BLaER1 (cell line): Measurements from ENCODE around the gene MAPRE2.
A peak's percentile ranks its signal among the peaks of the same experiment; 100 is the strongest.

ENCODE experiments used
- H3K27ac ChIP-seq: shearing (Covaris generic); formaldehyde crosslinking; 2 replicates; pipeline ENCODE4 v1.8.1; 2022
- H3K27me3 ChIP-seq: shearing (Covaris generic); formaldehyde crosslinking; 2 replicates; pipeline ENCODE4 v1.8.1; 2022
- H3K36me3 ChIP-seq: shearing (Covaris generic); formaldehyde crosslinking; 2 replicates; pipeline ENCODE4 v1.8.1; 2022
- H3K4me1 ChIP-seq: shearing (Covaris generic); formaldehyde crosslinking; 2 replicates; pipeline ENCODE4 v1.8.1; 2022
- H3K4me2 ChIP-seq: shearing (Covaris generic); formaldehyde crosslinking; 2 replicates; pipeline ENCODE4 v1.8.1; 2022
- H3K4me3 ChIP-seq: shearing (Covaris generic); formaldehyde crosslinking; 2 replicates; pipeline ENCODE4 v1.8.1; 2022
- H3K9ac ChIP-seq: shearing (Covaris generic); formaldehyde crosslinking; 2 replicates; pipeline ENCODE4 v1.8.1; 2022
- H3K9me3 ChIP-seq: shearing (Covaris generic); formaldehyde crosslinking; 2 replicates; pipeline ENCODE4 v1.8.1; 2022
- H4K20me1 ChIP-seq: shearing (Covaris generic); formaldehyde crosslinking; 2 replicates; pipeline ENCODE4 v1.8.1; 2022
- Cebpa-rat ChIP-seq: shearing (Covaris generic); IDR thresholded peaks from 2 replicates; pipeline ENCODE4 v1.8.1; 2022

Gene MAPRE2

GRCh38 chr18:35040988-35041814, at the start of gene MAPRE2:
Gene MAPRE2 (plus strand): TSS chr18:35041413. CDS start chr18:35041540, 127 bp downstream.
- H4K20me1 ChIP-seq, result peaks cover 45% of the 10 kb centered on the region
- no peaks in the 10 kb centered on the region for H3K36me3 ChIP-seq
- peak within 1 kb of the TSS; percentile 88 for H3K4me2 ChIP-seq
- peaks cover 74% of the 10 kb centered on the region for H3K4me1 ChIP-seq
- peak within 1 kb of the TSS; percentile 92 for H3K27ac ChIP-seq
- H3K27me3 ChIP-seq, result no peaks in the 10 kb centered on the region
- no peak for TF ChIP-seq Cebpa-rat
- H3K9ac ChIP-seq, result peak within 1 kb of the TSS; percentile 90
- H3K9me3 ChIP-seq, result no peaks in the 10 kb centered on the region
- peak within 1 kb of the TSS; percentile 95 for H3K4me3 ChIP-seq

GRCh38 chr18:34991561-34991960, 49.7 kb upstream of the MAPRE2 start:
- Histone ChIP-seq H4K20me1 (no peaks in the 10 kb centered on the region), H3K36me3 (0 out of 2 replicates have a peak, but pooled peaks cover 10% of the 10 kb centered on the region), H3K27me3 (no peaks in the 10 kb centered on the region), H3K9ac (no peak overlapping the region), H3K4me1 (peaks cover 33% of the 10 kb centered on the region), H3K9me3 (peaks cover 13% of the 10 kb centered on the region), H3K27ac (no peak overlapping the region), H3K4me3 (no peak overlapping the region), H3K4me2 (no peak overlapping the region)
- no peak for TF ChIP-seq Cebpa-rat

GRCh38 chr18:34993289-34993688, 47.9 kb upstream of the MAPRE2 start:
- Histone ChIP-seq H3K27me3 (no peaks in the 10 kb centered on the region), H3K27ac (no peak overlapping the region), H3K9me3 (peaks cover 13% of the 10 kb centered on the region), H3K36me3 (0 out of 2 replicates have a peak, but pooled peaks cover 10% of the 10 kb centered on the region), H4K20me1 (no peaks in the 10 kb centered on the region), H3K4me3 (no peak overlapping the region), H3K9ac (no peak overlapping the region), H3K4me1 (peaks cover 33% of the 10 kb centered on the region), H3K4me2 (peak overlapping the region; percentile 46)
- TF ChIP-seq Cebpa-rat, result no peak

DNA sequence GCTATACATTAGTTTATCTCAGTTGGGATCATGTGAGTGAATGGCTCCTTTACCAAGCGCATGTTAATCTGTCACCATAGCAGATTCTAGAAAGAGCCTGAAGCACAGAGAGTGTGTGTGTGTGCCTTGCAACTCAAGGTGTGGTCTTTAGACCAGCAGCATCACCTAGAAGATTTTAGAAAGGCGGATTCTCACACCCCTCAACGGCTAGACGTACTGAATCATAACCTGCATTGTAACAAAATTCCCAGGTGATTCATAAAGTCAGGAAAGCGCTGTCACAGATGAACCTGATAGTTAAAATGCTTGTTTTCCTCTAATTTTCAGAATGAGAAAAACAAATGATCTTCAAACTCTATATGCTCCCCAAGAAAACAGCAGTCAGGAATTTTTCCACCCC, 45.5 kb upstream of the MAPRE2 start:
- Histone ChIP-seq H3K4me2 (no peak overlapping the region), H3K27me3 (no peaks in the 10 kb centered on the region), H3K9ac (no peak overlapping the region), H3K27ac (no peak overlapping the region), H4K20me1 (no peaks in the 10 kb centered on the region), H3K4me1 (peaks cover 25% of the 10 kb centered on the region), H3K36me3 (0 out of 2 replicates have a peak, but pooled peaks cover 10% of the 10 kb centered on the region), H3K4me3 (no peak overlapping the region), H3K9me3 (peaks cover 13% of the 10 kb centered on the region)
- TF ChIP-seq Cebpa-rat, result no peak

- no peak overlapping the region for H3K27ac ChIP-seq
- H3K27me3 ChIP-seq, result no peaks in the 10 kb centered on the region
- 0 out of 2 replicates have a peak, but pooled peaks cover 10% of the 10 kb centered on the region for H3K36me3 ChIP-seq
- TF ChIP-seq Cebpa-rat, result no peak
- no peak overlapping the region for H3K4me2 ChIP-seq
- no peak overlapping the region for H3K4me3 ChIP-seq
- no peak overlapping the region for H3K9ac ChIP-seq
- H4K20me1 ChIP-seq, result no peaks in the 10 kb centered on the region
- peaks cover 11% of the 10 kb centered on the region for H3K4me1 ChIP-seq
- H3K9me3 ChIP-seq, result peaks cover 13% of the 10 kb centered on the region
These were observed 42.6 kb upstream of the MAPRE2 start for GRCh38 chr18:34998661-34999060.

- Histone ChIP-seq H3K9me3 (peaks cover 13% of the 10 kb centered on the region), H3K9ac (no peak overlapping the region), H3K4me3 (no peak overlapping the region), H4K20me1 (no peaks in the 10 kb centered on the region), H3K4me2 (no peak overlapping the region), H3K4me1 (no peaks in the 10 kb centered on the region; the same call in 1 of the 2 replicates), H3K36me3 (0 out of 2 replicates have a peak, but pooled peaks cover 9% of the 10 kb centered on the region), H3K27ac (no peak overlapping the region), H3K27me3 (no peaks in the 10 kb centered on the region)
- no peak for TF ChIP-seq Cebpa-rat
These were observed 41.4 kb upstream of the MAPRE2 start for GRCh38 chr18:34999756-35000289.

DNA sequence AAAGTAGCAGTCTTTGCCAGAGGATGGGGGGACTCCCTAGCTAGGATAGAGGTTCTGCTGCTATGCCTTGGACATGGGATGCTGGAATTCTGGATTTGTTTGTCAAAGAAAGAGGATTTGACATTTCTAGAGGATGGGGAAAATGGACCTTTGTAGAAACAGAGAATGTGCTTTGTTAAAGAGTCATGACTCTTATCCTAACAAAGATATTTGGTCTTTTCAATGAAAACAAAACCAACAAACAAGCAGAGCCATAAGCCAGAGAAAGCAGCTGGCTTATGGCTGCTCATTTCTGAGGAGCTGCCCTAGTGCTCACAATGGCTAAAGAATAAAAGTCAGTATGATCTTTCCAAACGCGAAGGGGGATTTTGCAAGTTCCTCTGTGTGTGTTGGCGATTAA, 40.8 kb upstream of the MAPRE2 start:
- Histone ChIP-seq H3K27ac (no peak overlapping the region), H3K4me2 (no peak overlapping the region), H3K4me3 (no peak overlapping the region), H4K20me1 (no peaks in the 10 kb centered on the region), H3K9ac (no peak overlapping the region), H3K36me3 (0 out of 2 replicates have a peak, but pooled peaks cover 3% of the 10 kb centered on the region), H3K4me1 (no peaks in the 10 kb centered on the region), H3K27me3 (no peaks in the 10 kb centered on the region), H3K9me3 (peaks cover 11% of the 10 kb centered on the region)
- no peak for TF ChIP-seq Cebpa-rat

- Histone ChIP-seq H3K27me3 (no peaks in the 10 kb centered on the region), H3K4me3 (no peak overlapping the region), H3K4me1 (no peaks in the 10 kb centered on the region), H3K27ac (no peak overlapping the region), H3K4me2 (no peak overlapping the region), H3K9me3 (no peaks in the 10 kb centered on the region), H3K36me3 (no peaks in the 10 kb centered on the region), H4K20me1 (no peaks in the 10 kb centered on the region), H3K9ac (no peak overlapping the region)
- TF ChIP-seq Cebpa-rat, result no peak
These were observed 39.1 kb upstream of the MAPRE2 start for GRCh38 chr18:35002120-35002519.

DNA sequence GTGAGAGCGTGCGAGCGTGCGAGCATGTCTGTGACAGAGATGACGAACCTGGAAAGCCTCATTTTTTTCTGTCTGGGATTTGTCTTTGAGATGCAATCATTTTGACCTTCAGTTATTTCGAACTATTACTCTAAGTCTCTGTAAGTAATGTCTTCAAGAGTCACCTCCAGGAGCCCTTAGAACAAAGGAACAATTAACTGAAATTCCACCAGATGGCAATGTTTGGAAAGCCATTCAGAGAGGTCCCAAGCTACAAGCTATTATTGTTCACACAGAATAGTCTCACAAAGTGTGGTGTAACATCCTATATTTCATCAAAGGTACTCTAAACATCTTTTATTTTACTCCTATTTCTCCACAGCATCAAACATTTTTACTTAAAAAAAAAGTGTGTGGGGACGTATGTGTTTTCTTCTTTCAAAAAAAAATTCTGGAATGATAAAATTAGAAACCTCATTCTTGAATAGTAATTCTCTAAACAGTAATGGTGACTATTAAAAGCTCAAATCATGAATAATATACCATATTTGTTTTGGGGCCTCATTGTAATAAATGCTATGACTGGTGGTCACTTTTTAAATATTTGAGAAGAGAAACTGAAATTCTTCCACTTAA, 35.1 kb upstream of the MAPRE2 start:
- Histone ChIP-seq H3K9me3 (no peaks in the 10 kb centered on the region), H3K27me3 (no peaks in the 10 kb centered on the region), H3K4me3 (no peak overlapping the region), H3K4me2 (no peak overlapping the region), H3K36me3 (no peaks in the 10 kb centered on the region), H4K20me1 (no peaks in the 10 kb centered on the region), H3K27ac (no peak overlapping the region), H3K9ac (no peak overlapping the region), H3K4me1 (no peaks in the 10 kb centered on the region)
- no peak for TF ChIP-seq Cebpa-rat

DNA sequence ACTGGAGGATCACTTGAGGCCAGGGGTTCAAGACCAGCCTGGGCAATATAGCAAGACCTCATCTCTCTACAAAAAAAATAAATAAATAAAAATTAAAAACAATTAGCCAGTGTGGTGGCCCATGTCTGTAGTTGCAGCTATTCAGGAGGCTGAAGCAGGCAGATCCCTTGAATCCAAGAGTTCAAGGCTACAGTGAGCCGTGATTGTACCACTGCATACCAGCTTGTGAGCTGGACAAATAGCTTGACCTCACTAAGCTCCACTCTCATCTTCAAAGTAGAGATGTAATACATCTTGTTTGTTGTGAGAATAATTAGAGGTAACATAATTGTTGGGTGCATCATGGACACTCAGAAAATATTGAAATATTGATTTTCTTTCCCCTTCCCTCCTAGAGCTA, 31.1 kb upstream of the MAPRE2 start:
- no peaks in the 10 kb centered on the region for H3K4me1 ChIP-seq
- no peak overlapping the region for H3K9ac ChIP-seq
- H3K27ac ChIP-seq, result no peak overlapping the region
- H3K9me3 ChIP-seq, result no peaks in the 10 kb centered on the region
- H4K20me1 ChIP-seq, result no peaks in the 10 kb centered on the region
- no peak overlapping the region for H3K4me2 ChIP-seq
- H3K27me3 ChIP-seq, result no peaks in the 10 kb centered on the region
- no peak overlapping the region for H3K4me3 ChIP-seq
- H3K36me3 ChIP-seq, result no peaks in the 10 kb centered on the region
- no peak for TF ChIP-seq Cebpa-rat
